Mesenchymal stem cell (in vitro differentiated cells and primary cell): ENCODE data around the gene KIAA0408. TPM values are rescaled to one million over a fixed set of nuclear protein-coding genes. Genes with fewer than 3 reads are reported as not detected.
"Not testable (repeated sequence)": the region's sequence is repeated elsewhere in the genome, so short reads cannot be mapped to it uniquely, and the experiment has no call there.

Source experiments
- DNase-seq: peaks from one replicate; pipeline ENCODE4 v3.0.0-alpha.2; 2013
- H2AFZ ChIP-seq: one replicate; pipeline ENCODE4 v1.6.1; 2013; ENCODE audit warnings: low read depth, mild to moderate bottlenecking, control low read depth, inconsistent platforms, low read length, moderate library complexity
- H2AK5ac ChIP-seq: 2 replicates; pipeline ENCODE4 v1.6.1; 2013; ENCODE audit warnings: low read length, moderate library complexity, mild to moderate bottlenecking, inconsistent platforms; ENCODE audit not compliant: severe bottlenecking
- H2BK120ac ChIP-seq: one replicate; pipeline ENCODE4 v1.6.1; 2013; ENCODE audit warnings: low read depth, mild to moderate bottlenecking, inconsistent platforms, low read length, moderate library complexity
- H2BK12ac ChIP-seq, 2 experiments: one replicate each; pipeline ENCODE4 v1.6.1; 2013; ENCODE audit warnings: inconsistent platforms in 2 of 2, low read length in 2 of 2, mild to moderate bottlenecking in 2 of 2, moderate library complexity in 2 of 2, control low read depth in 1 of 2
- H2BK15ac ChIP-seq: one replicate; pipeline ENCODE4 v1.6.1; 2013; ENCODE audit warnings: mild to moderate bottlenecking, low read depth, inconsistent platforms; ENCODE audit not compliant: poor library complexity, severe bottlenecking
- H2BK5ac ChIP-seq: 2 replicates; pipeline ENCODE4 v1.6.1; 2013; ENCODE audit warnings: low read depth, mild to moderate bottlenecking, low read length, control low read depth, inconsistent platforms; ENCODE audit not compliant: poor library complexity, severe bottlenecking
- H3K14ac ChIP-seq, 2 experiments: one replicate each; pipeline ENCODE4 v1.6.1; 2013; ENCODE audit warnings: inconsistent platforms in 2 of 2, low read length in 2 of 2, control low read depth in 1 of 2, mild to moderate bottlenecking in 1 of 2, moderate library complexity in 1 of 2
- H3K18ac ChIP-seq, 2 experiments: one replicate each; pipeline ENCODE4 v1.6.1; 2013; ENCODE audit warnings: inconsistent platforms in 2 of 2, low read length in 2 of 2, control low read depth in 1 of 2, low read depth in 1 of 2, mild to moderate bottlenecking in 1 of 2
- H3K23ac ChIP-seq, 2 experiments: one replicate each; pipeline ENCODE4 v1.6.1; 2013; ENCODE audit warnings: inconsistent platforms in 2 of 2, low read length in 2 of 2, mild to moderate bottlenecking in 2 of 2, moderate library complexity in 2 of 2, control low read depth in 1 of 2
- H3K27ac ChIP-seq: 2 replicates; pipeline ENCODE4 v1.5.1; 2013; ENCODE audit warnings: mild to moderate bottlenecking, moderate library complexity, low read length, control low read depth, inconsistent platforms; ENCODE audit not compliant: poor library complexity, severe bottlenecking
- H3K27me3 ChIP-seq, 2 experiments: 2 replicates each; pipeline versions ENCODE4 v1.6.1 to v1.7.0; 2013; ENCODE audit warnings: low read length in 2 of 2, mild to moderate bottlenecking in 2 of 2, moderate library complexity in 2 of 2, control low read depth in 1 of 2, inconsistent platforms in 1 of 2; ENCODE audit not compliant: control insufficient read depth in 1 of 2, insufficient read depth in 1 of 2
- H3K36me3 ChIP-seq, 2 experiments: 2 replicates each; pipeline versions ENCODE4 v1.6.1 to v1.7.0; 2013; ENCODE audit warnings: low read length in 2 of 2, control low read depth in 1 of 2, inconsistent platforms in 1 of 2, low read depth in 1 of 2, mild to moderate bottlenecking in 1 of 2; ENCODE audit not compliant: insufficient read depth in 2 of 2, control insufficient read depth in 1 of 2
- H3K4ac ChIP-seq, 2 experiments: one replicate each; pipeline ENCODE4 v1.6.1; 2013; ENCODE audit warnings: inconsistent platforms in 2 of 2, low read length in 2 of 2, mild to moderate bottlenecking in 2 of 2, moderate library complexity in 2 of 2, control low read depth in 1 of 2, low read depth in 1 of 2
- H3K4me1 ChIP-seq: 2 replicates; pipeline ENCODE4 v1.6.1; 2013; ENCODE audit warnings: low read depth, low read length, control low read depth; ENCODE audit not compliant: control insufficient read depth, insufficient read depth
- H3K4me2 ChIP-seq: 2 replicates; pipeline ENCODE4 v1.6.1; 2013; ENCODE audit warnings: low read length, mild to moderate bottlenecking, inconsistent platforms; ENCODE audit not compliant: poor library complexity, severe bottlenecking
- H3K4me3 ChIP-seq, 2 experiments: 2 replicates each; pipeline versions ENCODE4 v1.5.1 to v1.7.0; 2013; ENCODE audit warnings: low read length in 2 of 2, mild to moderate bottlenecking in 2 of 2, control low read depth in 1 of 2, low read depth in 1 of 2; ENCODE audit not compliant: insufficient read depth in 1 of 2
- H3K79me1 ChIP-seq: replicated peaks from 2 replicates; pipeline ENCODE4 v1.6.1; 2013; ENCODE audit warnings: mild to moderate bottlenecking, control low read depth, low read length, inconsistent platforms; ENCODE audit not compliant: poor library complexity, severe bottlenecking
- H3K9ac ChIP-seq: 2 replicates; pipeline ENCODE4 v1.7.0; 2013; ENCODE audit warnings: mild to moderate bottlenecking, low read length, moderate library complexity
- H3K9me3 ChIP-seq: 2 replicates; pipeline ENCODE4 v1.7.0; 2013; ENCODE audit warnings: mild to moderate bottlenecking, low read length; ENCODE audit not compliant: control insufficient read depth
- H4K8ac ChIP-seq: one replicate; pipeline ENCODE4 v1.6.1; 2013; ENCODE audit warnings: inconsistent platforms, mild to moderate bottlenecking, low read length, moderate library complexity
- H4K91ac ChIP-seq: one replicate; pipeline ENCODE4 v1.6.1; 2013; ENCODE audit warnings: mild to moderate bottlenecking, low read length, inconsistent platforms
- WGBS: methylation state at CpG from one replicate; pipeline ENCODE4 v1.1.7; 2013; ENCODE audit warnings: mixed read lengths; 5-methylcytosine and 5-hydroxymethylcytosine counted together
- small RNA-seq: library from polyadenylated mRNA; stranded (forward); fragments of <200 nt; extraction: miRNeasy Mini kit (QIAGEN cat#:217004); gene quantifications from one replicate; pipeline ENCODE3, GENCODE V24; 2013; ENCODE audit warnings: low read depth

KIAA0408 gene

DNA sequence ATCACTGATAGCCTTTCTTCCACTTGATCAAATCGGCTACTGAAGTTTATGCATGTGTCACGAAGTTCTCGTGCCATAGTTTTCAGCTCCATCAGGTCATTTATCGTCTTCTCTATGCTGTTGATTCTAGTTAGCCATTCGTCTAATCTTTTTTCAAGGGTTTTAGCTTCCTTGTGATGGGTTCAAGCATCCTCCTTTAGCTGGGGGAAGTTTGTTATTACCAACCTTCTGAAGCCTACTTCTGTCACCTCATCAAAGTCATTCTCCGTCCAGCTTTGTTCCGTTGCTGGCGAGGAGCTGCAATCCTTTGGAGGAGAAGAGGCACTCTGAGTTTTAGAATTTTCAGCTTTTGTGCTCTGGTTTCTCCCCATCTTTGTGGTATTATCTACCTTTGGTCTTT lies 47.2 kb downstream of the KIAA0408 start:
- H4K91ac ChIP-seq, H3K27ac ChIP-seq, H2BK120ac ChIP-seq, H3K14ac ChIP-seq, H3K4me2 ChIP-seq, H3K36me3 ChIP-seq, H3K23ac ChIP-seq, H4K8ac ChIP-seq, H3K18ac ChIP-seq, H3K4me1 ChIP-seq, H2BK5ac ChIP-seq, H2BK12ac ChIP-seq, DNase-seq, H3K79me1 ChIP-seq, H3K4me3 ChIP-seq, H3K9ac ChIP-seq, H3K9me3 ChIP-seq, H2BK15ac ChIP-seq, H2AK5ac ChIP-seq, H3K4ac ChIP-seq, H2AFZ ChIP-seq, H3K27me3 ChIP-seq: not testable (repeated sequence)
- 98% methylated on average over 8 of the region's 8 CpGs for WGBS

Small RNAs within 50 kb of the gene (small RNA-seq; reads per million reads assigned to genes)
- gene KIAA0408, result not detected
